Stomach smooth muscle (tissue), 2 donors: Measurements from ENCODE around the gene GNS.

Source experiments
- H3K27ac ChIP-seq: one replicate; pipeline ENCODE4 v1.7.0; 2013; ENCODE audit warnings: mild to moderate bottlenecking, low read length, inconsistent platforms
- H3K27me3 ChIP-seq, 2 donors: one replicate each; pipeline ENCODE4 v1.7.0; 2013; ENCODE audit warnings: low read length in 2 of 2; ENCODE audit not compliant: insufficient read depth in 2 of 2, control insufficient read depth in 1 of 2
- H3K36me3 ChIP-seq, 2 donors: one replicate each; pipeline ENCODE4 v1.7.0; 2013; ENCODE audit warnings: low read length in 2 of 2; ENCODE audit not compliant: control insufficient read depth in 2 of 2, insufficient read depth in 2 of 2
- H3K4me1 ChIP-seq: one replicate; pipeline ENCODE4 v1.7.0; 2013; ENCODE audit warnings: low read length; ENCODE audit not compliant: control insufficient read depth, insufficient read depth
- H3K4me3 ChIP-seq, 2 donors: one replicate each; pipeline ENCODE4 v1.7.0; 2013; ENCODE audit warnings: low read length in 2 of 2
- H3K9ac ChIP-seq, 2 donors: one replicate each; pipeline ENCODE4 v1.7.0; 2013; ENCODE audit warnings: low read length in 2 of 2, mild to moderate bottlenecking in 1 of 2
- H3K9me3 ChIP-seq, 2 donors: one replicate each; pipeline ENCODE4 v1.7.0; 2013; ENCODE audit warnings: low read length in 2 of 2; ENCODE audit not compliant: control insufficient read depth in 2 of 2
- donor health status: healthy.
- donor health status: Pancreatic carcinoma.

Gene GNS

DNA sequence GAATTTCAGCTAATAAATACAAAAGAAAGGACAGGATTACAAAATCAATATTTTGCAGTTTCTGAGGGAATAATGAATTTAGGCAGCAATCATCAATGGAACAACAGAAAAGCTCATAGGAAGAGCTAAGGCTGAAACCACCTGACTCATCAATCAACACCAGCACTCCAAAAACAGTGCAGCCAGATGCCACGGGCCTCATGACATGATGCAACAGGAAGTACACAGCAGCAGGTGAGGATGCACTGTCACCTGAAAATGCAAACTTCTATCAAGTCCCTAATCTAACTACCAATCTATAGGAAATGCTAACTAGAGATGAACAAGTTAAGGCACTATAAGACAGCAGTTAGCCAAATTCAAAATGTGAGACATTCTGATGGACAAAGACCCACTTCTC is 21.7 kb downstream of the GNS start:
- no peaks in the 10 kb centered on the region for H3K9me3 ChIP-seq
- no peaks in the 10 kb centered on the region for H3K27me3 ChIP-seq
- H3K36me3 ChIP-seq: peaks cover 45 to 54% of the 10 kb centered on the region in 2 donors
- no peak overlapping the region for H3K4me3 ChIP-seq
- no peak overlapping the region for H3K27ac ChIP-seq
- no peaks in the 10 kb centered on the region for H3K4me1 ChIP-seq
- no peak overlapping the region for H3K9ac ChIP-seq

DNA sequence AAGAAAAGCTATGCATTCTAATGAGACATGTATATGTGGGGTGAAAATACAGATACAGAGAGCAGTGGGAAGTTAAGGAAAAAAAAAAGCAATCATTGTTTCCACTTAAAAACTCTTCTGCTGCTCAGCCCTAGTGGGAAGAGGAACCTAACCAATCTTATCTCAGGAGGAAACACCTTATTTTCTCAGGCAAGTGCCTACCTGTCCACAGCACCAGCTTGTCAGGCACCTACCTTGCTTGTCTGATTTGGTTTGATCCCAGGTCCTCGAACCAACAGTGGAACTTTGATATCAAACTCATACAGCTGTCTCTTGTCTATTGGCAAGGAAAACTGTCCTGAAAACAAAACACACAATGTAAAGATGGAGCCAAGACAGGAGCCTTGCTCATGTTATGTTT is 22.4 kb downstream of the GNS start:
- no peaks in the 10 kb centered on the region for H3K4me1 ChIP-seq
- no peak overlapping the region for H3K27ac ChIP-seq
- peaks cover 41 to 50% of the 10 kb centered on the region in 2 donors for H3K36me3 ChIP-seq
- no peak overlapping the region for H3K9ac ChIP-seq
- H3K27me3 ChIP-seq: no peaks in the 10 kb centered on the region
- H3K9me3 ChIP-seq: no peaks in the 10 kb centered on the region
- no peak overlapping the region for H3K4me3 ChIP-seq

DNA sequence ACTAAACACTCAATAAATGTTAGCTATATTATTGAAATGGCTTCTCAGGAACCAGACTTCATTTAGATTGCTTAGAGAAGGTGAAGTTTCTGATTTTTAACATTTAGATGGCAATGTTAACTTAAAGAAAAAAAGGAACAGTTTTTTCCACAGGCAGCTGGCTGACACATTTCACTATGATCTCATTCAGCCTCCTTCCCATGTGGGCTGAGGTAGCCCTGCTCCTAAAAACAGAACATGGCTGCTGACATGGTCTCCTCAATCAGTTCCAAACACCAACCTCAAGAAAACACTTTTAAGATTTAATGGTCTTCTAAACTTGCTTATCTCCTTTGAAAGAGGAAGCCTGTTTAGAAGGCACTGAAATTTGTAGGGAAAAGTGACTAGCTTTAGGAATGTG is 23.8 kb downstream of the GNS start:
- Histone ChIP-seq H3K36me3 (peaks cover 43 to 46% of the 10 kb centered on the region in 2 donors), H3K4me1 (no peaks in the 10 kb centered on the region), H3K9me3 (no peaks in the 10 kb centered on the region), H3K9ac (no peak overlapping the region), H3K4me3 (no peak overlapping the region), H3K27ac (no peak overlapping the region), H3K27me3 (no peaks in the 10 kb centered on the region)

DNA sequence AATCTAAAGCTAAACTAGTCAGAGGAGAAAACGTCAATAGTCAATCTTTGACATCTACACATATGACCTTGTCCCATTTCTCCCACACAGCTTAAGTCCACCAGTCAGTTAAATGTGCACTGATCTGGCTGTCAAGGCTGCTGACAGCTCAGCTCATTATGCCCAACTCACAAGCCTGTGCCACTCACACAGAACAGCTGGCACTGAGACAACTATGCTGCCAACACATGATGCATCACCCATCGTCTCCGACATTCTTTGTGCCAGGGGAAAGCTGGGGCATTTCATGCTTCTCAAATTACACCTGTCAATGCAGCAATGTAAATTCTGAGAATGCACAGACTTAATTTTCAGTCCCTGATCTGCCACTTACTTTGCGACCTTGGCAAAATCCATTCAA is 25.3 kb downstream of the GNS start:
- no peaks in the 10 kb centered on the region for H3K27me3 ChIP-seq
- H3K4me3 ChIP-seq: no peak overlapping the region
- H3K4me1 ChIP-seq: no peaks in the 10 kb centered on the region
- no peak overlapping the region for H3K9ac ChIP-seq
- no peak overlapping the region for H3K27ac ChIP-seq
- H3K36me3 ChIP-seq: peaks cover 30 to 37% of the 10 kb centered on the region in 2 donors
- no peaks in the 10 kb centered on the region for H3K9me3 ChIP-seq

DNA sequence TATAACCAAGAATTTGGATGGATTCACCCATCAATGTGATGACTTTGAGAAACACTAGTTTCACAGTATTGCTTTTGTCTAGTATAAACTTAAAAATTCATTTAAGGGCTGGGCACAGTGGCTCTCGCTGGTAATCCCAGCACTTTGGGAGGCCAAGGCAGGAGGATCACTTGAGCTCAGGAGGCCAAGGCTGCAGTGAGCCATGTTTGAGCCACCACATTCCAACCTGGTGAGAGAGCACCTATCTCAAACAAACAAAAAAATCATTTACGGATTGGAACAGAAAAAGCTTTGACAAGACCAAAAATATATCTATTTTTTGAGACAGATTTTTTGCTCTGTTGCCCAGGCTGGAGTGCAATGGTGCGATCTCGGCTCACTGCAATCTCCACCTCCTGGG is 27.5 kb downstream of the GNS start:
- H3K36me3 ChIP-seq: peaks cover 24 to 26% of the 10 kb centered on the region in 2 donors
- H3K9ac ChIP-seq: no peak overlapping the region
- no peak overlapping the region for H3K4me3 ChIP-seq
- H3K9me3 ChIP-seq: no peaks in the 10 kb centered on the region
- no peak overlapping the region for H3K27ac ChIP-seq
- no peaks in the 10 kb centered on the region for H3K4me1 ChIP-seq
- H3K27me3 ChIP-seq: no peaks in the 10 kb centered on the region

DNA sequence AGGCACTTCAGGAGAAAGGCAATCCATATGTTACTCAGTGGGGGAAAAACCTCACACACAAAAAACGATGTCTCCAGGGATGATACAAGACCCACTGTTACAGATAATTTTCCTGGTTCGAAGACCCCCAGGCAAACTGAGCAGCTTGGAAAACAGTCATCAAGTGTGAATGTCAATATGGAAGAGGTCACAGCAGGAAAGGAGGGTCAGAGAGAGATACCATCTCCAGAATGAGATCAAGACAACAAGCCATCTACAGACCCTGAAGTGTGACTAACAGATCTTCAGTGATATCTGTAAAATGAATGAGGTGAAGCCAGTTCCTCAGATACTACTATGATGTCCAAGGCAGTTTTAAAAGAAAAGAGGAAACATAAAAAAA is 28.6 kb downstream of the GNS start:
- no peak overlapping the region for H3K4me3 ChIP-seq
- H3K36me3 ChIP-seq: peaks cover 15 to 20% of the 10 kb centered on the region in 2 donors
- no peaks in the 10 kb centered on the region for H3K9me3 ChIP-seq
- H3K27ac ChIP-seq: no peak overlapping the region
- H3K9ac ChIP-seq: no peak overlapping the region
- H3K27me3 ChIP-seq: no peaks in the 10 kb centered on the region
- no peaks in the 10 kb centered on the region for H3K4me1 ChIP-seq

DNA sequence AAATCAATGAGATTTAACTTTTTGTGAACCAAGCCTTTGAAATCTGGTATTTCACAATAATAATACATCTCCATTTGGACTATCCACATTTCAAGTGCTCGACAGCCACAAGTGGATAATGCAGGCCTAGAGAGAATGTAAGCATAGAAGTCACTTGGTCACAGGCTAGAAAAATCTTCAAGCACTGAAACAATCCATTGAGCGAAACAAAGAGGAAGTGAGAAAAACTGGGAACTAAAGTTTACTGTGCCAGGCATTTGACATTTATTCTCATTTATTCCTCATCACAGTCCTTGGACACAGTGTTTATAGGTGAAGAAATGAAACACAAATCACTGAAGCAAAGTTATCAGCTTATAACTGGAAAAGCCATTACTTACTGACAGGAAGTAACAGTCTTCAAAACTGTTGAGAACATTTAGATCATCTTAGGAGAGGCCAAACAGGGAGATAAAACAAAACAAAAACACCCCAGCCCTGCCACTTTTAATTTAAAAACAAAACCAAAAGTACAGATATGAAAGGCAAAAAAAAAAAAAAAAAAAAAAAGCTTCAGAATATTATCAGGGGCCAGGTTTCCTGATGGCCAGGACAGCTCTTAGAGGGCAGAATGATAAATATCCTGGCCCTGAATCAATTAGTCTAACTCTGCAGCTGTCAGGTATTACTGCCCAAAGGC is 29.2 kb downstream of the GNS start:
- H3K4me1 ChIP-seq: no peaks in the 10 kb centered on the region
- H3K27me3 ChIP-seq: no peaks in the 10 kb centered on the region
- H3K27ac ChIP-seq: no peak overlapping the region
- peaks cover 12 to 16% of the 10 kb centered on the region in 2 donors for H3K36me3 ChIP-seq
- H3K9ac ChIP-seq: no peak overlapping the region
- H3K4me3 ChIP-seq: no peak overlapping the region
- no peaks in the 10 kb centered on the region for H3K9me3 ChIP-seq

DNA sequence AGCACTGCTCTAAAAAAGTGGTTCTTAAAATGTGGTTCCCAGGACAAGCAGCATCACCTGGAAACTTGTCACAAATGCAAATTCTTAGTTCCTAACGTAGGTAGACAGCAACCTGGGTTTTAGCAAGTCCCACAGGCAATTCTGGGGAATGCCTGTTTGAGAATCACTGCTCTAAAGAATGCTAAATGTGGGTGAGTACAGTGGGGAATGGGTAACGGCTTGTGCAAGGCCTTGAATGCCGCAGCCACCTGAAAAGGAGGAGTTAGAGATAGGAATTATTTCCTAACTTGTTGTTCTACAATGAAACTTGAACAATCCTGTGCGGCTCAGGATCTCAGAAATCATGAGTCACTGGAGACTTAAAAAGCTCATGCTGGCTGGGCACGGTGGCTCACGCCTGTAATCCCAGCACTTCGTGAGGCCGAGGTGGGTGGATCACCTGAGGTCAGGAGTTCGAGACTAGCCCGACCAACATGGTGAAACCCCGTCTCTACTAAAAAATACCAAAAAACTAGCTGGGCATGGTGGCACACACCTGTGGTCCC is 34.9 kb downstream of the GNS start:
- H3K9ac ChIP-seq: no peak overlapping the region
- no peak overlapping the region for H3K4me3 ChIP-seq
- no peaks in the 10 kb centered on the region for H3K27me3 ChIP-seq
- H3K36me3 ChIP-seq: peaks cover 26 to 43% of the 10 kb centered on the region in 2 donors
- H3K4me1 ChIP-seq: no peaks in the 10 kb centered on the region
- H3K9me3 ChIP-seq: no peaks in the 10 kb centered on the region
- no peak overlapping the region for H3K27ac ChIP-seq

DNA sequence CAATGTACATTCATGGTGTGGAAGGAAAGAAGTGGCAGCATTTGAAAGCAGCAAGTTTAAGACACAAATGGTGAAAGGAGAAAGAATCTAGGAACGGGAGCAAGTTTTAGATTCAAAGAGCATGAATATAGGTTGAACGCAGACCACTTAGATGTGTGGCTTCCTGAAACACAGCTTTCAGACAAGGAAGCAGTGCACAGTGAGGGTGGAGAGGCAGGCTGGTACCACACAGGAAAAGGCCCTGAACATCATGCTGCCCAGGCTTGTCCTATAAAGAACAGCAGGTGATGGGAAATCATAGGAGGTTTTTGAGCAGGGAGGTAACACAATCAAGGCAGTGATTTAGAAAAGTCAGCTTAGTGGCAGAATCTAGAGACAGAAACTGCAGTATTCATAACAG is 35.6 kb downstream of the GNS start:
- no peaks in the 10 kb centered on the region for H3K9me3 ChIP-seq
- H3K27ac ChIP-seq: no peak overlapping the region
- H3K27me3 ChIP-seq: no peaks in the 10 kb centered on the region
- no peak overlapping the region for H3K4me3 ChIP-seq
- no peaks in the 10 kb centered on the region for H3K4me1 ChIP-seq
- H3K9ac ChIP-seq: no peak overlapping the region
- peaks cover 28 to 43% of the 10 kb centered on the region in 2 donors for H3K36me3 ChIP-seq

DNA sequence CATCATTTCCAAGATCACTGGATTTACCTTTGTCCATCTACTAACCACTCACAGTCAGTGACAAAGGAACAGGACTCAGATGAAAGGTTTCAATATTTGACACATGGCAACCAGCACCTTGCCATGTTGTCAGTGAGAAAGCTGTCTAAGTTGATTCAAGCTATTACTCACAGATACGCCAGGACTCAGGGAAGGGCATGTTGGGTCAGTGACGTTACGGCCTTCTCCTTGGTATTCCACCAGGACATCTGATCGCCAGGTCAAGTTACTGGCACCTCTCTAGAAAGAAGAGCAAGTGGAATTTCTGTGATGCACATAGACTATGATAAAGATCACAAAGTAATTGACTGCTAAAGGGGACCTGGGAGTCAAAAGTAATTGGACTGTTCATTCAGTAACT is 36.4 kb downstream of the GNS start:
- Histone ChIP-seq H3K9me3 (no peaks in the 10 kb centered on the region), H3K9ac (no peak overlapping the region), H3K4me3 (no peak overlapping the region), H3K27ac (no peak overlapping the region), H3K36me3 (peaks cover 28 to 40% of the 10 kb centered on the region in 2 donors), H3K4me1 (no peaks in the 10 kb centered on the region), H3K27me3 (no peaks in the 10 kb centered on the region)

DNA sequence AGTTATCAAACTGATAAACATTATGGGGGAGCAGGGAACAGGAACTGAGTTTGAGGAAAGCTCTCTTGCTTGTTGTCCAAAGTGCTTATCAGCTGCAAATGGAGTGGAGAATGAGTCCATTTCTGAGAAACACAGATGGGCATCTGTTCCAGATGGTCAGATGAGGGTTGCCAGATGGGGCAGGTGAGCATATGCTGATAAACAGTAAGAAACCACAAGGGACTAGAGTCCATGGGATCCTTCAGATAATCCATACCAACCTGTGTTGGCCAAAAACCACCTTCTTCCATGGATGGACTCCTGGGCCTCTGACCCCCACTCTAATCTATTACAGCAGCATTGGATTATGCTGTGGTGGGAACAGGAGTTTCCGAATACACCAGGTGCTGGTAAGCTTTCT is 38.3 kb downstream of the GNS start:
- H3K27me3 ChIP-seq: no peaks in the 10 kb centered on the region
- no peak overlapping the region for H3K4me3 ChIP-seq
- no peaks in the 10 kb centered on the region for H3K4me1 ChIP-seq
- H3K9ac ChIP-seq: no peak overlapping the region
- H3K9me3 ChIP-seq: no peaks in the 10 kb centered on the region
- H3K27ac ChIP-seq: no peak overlapping the region
- H3K36me3 ChIP-seq: peaks cover 34 to 43% of the 10 kb centered on the region in 2 donors
